WERI-Rb-1 (cell line): Measurements from ENCODE around the gene OR52E5.

Source experiments
- DNase-seq: peaks from one replicate; pipeline ENCODE4 v3.0.0-alpha.2; 2020
- H3K27ac ChIP-seq: fragments of 250-450 bp; sonication (Bioruptor Pico); 2 replicates; pipeline ENCODE4 v1.5.1; 2020; ENCODE audit warnings: mild to moderate bottlenecking, moderate library complexity
- H3K27me3 ChIP-seq: fragments of 250-450 bp; sonication (Bioruptor Pico); 2 replicates; pipeline ENCODE4 v1.5.1; 2021; ENCODE audit warnings: mild to moderate bottlenecking, low read depth, moderate library complexity; ENCODE audit not compliant: insufficient read depth, severe bottlenecking
- H3K36me3 ChIP-seq: fragments of 250-450 bp; sonication (Bioruptor Pico); 2 replicates; pipeline ENCODE4 v1.5.1; 2020; ENCODE audit warnings: mild to moderate bottlenecking, moderate library complexity
- H3K4me3 ChIP-seq: 2 replicates; pipeline ENCODE4 v1.5.1; 2011; ENCODE audit warnings: low read depth, mild to moderate bottlenecking, control low read depth, low read length
- H3K9me3 ChIP-seq: fragments of 250-450 bp; sonication (Bioruptor Pico); 2 replicates; pipeline ENCODE4 v1.5.1; 2021; ENCODE audit warnings: mild to moderate bottlenecking, moderate library complexity; ENCODE audit not compliant: severe bottlenecking
- TF ChIP-seq, protein P1 (sequence below): IDR thresholded peaks from 2 replicates; pipeline ENCODE4 v1.5.1; 2011; ENCODE audit warnings: low read depth, mild to moderate bottlenecking, control low read depth, inconsistent platforms, low read length

The OR52E5 gene

DNA sequence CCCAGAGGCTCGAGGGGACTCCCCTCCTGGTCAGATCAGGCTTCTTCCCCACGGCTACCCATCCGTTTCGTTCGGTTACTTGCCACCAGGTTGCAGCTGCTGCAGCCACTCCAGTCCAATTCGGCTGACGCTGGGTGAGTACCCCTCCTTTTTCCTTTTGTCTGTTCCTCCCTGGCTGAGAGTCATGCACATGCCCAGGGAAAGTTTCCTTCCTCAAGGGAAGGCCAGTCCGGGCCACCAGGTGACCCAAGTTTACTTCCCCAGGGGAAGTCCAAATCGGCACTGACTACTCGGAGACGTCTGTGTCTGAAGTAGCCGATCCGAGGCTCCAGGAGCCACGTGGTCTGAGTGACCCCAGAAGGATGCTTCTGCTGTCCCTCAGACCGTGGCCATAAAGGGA is 35.8 kb downstream of the OR52E5 start:
- Histone ChIP-seq H3K27ac (no peak overlapping the region), H3K9me3 (peaks cover 3% of the 10 kb centered on the region), H3K36me3 (no peaks in the 10 kb centered on the region), H3K27me3 (peaks cover 60% of the 10 kb centered on the region), H3K4me3 (no peak overlapping the region)
- DNase-seq: no peak
- TF ChIP-seq, protein P1, sequence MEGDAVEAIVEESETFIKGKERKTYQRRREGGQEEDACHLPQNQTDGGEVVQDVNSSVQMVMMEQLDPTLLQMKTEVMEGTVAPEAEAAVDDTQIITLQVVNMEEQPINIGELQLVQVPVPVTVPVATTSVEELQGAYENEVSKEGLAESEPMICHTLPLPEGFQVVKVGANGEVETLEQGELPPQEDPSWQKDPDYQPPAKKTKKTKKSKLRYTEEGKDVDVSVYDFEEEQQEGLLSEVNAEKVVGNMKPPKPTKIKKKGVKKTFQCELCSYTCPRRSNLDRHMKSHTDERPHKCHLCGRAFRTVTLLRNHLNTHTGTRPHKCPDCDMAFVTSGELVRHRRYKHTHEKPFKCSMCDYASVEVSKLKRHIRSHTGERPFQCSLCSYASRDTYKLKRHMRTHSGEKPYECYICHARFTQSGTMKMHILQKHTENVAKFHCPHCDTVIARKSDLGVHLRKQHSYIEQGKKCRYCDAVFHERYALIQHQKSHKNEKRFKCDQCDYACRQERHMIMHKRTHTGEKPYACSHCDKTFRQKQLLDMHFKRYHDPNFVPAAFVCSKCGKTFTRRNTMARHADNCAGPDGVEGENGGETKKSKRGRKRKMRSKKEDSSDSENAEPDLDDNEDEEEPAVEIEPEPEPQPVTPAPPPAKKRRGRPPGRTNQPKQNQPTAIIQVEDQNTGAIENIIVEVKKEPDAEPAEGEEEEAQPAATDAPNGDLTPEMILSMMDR: no peak

DNA sequence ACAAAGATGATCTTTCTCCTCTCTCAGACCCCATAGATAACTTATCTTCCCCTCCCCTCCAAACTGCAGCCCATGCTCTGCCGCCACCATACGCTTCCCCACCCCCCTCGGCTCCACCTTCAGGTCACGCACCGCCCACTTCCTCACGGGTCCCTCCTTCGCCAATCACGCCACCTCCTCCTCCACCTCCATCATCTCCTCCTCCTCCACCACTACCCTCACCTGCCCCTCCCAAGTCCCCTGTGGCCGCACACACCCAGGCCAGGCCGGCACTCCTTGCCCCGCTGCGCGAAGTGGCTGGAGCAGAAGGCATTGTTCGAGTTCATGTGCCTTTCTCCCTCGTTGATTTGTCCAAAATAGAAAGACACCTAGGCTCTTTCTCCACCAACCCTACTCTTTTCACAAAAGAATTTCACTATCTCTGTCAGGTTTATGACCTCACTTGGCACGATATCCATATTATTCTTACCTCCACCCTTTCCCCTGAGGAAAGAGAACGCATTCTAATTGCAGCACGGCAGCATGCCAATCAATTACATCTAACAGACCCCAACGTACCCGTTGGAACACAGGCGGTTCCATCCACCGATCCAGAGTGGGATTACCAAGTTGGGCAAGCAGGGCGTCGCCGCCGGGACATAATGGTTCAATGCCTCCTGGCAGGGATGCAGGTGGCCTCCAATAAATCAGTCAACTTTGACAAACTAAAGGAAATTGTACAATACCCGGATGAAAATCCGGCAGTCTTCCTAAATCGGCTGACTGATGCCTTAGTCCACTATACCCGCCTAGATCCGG is 36.8 kb downstream of the OR52E5 start:
- TF ChIP-seq, protein P1: no peak
- Histone ChIP-seq H3K36me3 (no peaks in the 10 kb centered on the region), H3K27me3 (peaks cover 59% of the 10 kb centered on the region), H3K9me3 (peaks cover 3% of the 10 kb centered on the region), H3K4me3 (no peak overlapping the region), H3K27ac (no peak overlapping the region)
- no peak for DNase-seq

DNA sequence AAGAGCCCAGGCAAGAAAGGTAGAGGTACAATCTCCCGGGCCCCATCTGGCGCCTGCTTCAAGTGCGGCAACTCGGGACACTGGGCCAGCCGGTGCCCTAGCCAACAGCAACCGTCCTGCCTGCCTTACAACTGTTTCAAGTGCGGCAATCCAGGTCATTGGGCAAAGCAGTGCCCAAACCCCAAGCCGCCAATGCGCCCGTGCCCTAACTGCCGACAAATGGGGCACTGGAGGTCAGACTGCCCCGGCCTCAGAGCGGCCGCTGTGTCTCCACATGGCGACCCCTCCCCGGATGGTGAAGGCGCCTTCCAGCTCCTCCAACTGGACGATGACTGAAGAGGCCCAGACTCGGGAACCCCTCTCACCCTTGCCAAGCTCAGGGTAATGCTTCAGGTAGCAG is 37.6 kb downstream of the OR52E5 start:
- no peaks in the 10 kb centered on the region for H3K36me3 ChIP-seq
- no peak overlapping the region for H3K27ac ChIP-seq
- no peak overlapping the region for H3K4me3 ChIP-seq

DNA sequence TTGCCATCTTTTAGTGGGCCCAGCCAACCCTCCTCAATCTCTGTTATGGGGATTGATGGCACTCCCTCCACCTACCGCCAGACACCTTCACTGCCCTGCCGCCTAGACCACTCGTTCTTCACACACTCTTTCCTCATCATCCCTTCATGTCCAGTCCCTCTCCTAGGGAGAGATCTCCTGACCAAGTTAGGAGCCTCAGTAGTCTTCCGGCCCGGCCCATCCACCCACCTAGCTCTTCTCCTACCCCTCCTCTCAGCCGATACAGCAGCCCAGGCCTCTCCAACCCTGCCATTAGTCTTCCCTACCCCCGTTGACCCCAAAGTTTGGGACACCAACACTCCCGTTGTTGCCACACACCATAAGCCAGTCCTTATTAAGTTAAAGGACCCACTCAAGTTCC is 38.1 kb downstream of the OR52E5 start:
- TF ChIP-seq, protein P1: no peak
- H3K4me3 ChIP-seq: no peak overlapping the region
- no peak for DNase-seq
- H3K9me3 ChIP-seq: peaks cover 3% of the 10 kb centered on the region
- peaks cover 69% of the 10 kb centered on the region for H3K27me3 ChIP-seq
- no peak overlapping the region for H3K27ac ChIP-seq
- H3K36me3 ChIP-seq: no peaks in the 10 kb centered on the region

More for the DNA sequence above, 37.6 kb downstream of the OR52E5 start:
- peaks cover 3% of the 10 kb centered on the region for H3K9me3 ChIP-seq
- TF ChIP-seq, protein P1: no peak
- DNase-seq: no peak
- H3K27me3 ChIP-seq: peaks cover 65% of the 10 kb centered on the region

DNA sequence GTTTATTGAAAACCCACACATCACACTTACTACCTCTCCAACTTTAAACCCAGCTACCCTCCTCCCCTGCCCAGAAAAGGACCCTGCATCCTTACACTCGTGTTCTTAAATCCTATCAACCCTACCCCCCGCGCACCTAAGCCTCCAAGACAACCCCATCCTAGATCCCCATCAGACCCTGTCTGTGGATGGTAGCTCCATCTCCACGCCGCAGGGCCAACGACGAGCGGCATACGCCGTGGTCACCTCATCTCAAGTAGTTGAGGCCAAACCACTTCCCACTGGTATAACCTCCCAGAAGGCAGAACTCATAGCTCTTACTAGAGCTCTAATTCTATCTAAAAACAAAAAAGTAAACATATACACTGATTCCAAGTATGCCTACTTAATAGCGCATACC is 39.7 kb downstream of the OR52E5 start:
- H3K9me3 ChIP-seq: peaks cover 3% of the 10 kb centered on the region
- H3K27ac ChIP-seq: no peak overlapping the region
- TF ChIP-seq, protein P1: no peak
- peaks cover 76% of the 10 kb centered on the region for H3K27me3 ChIP-seq
- no peak for DNase-seq
- no peak overlapping the region for H3K4me3 ChIP-seq
- no peaks in the 10 kb centered on the region for H3K36me3 ChIP-seq

DNA sequence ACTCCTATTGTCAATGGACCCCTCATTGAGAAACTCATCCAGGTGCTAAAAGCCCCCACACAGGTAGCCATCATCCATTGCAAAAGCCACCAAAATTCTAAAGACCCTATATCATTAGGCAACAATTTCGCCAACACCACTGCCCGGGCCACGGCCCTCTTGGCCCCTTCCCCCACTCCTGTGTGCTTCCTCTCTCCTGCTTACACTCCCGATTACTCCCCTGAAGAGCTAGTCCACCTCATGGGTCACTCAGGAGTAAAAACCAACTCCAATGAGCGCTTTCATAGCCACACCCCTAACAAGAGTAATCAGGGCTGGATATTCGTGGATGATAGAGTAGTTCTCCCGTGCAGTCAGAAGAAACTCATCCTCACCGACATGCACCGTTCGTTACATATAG is 40.1 kb downstream of the OR52E5 start:
- Histone ChIP-seq H3K27ac (no peak overlapping the region), H3K27me3 (peaks cover 76% of the 10 kb centered on the region), H3K4me3 (no peak overlapping the region), H3K36me3 (no peaks in the 10 kb centered on the region), H3K9me3 (peaks cover 6% of the 10 kb centered on the region)
- TF ChIP-seq, protein P1: no peak
- DNase-seq: no peak
